Lower leg skin (tissue), 3 donors: Measurements from ENCODE around the gene PPP1R8.

Experiments
- CTCF ChIP-seq, 3 donors: fragments of 450-650 bp; IDR thresholded peaks; one replicate each; pipeline ENCODE4 v1.5.1; 2016; ENCODE audit warnings: antibody characterized with exemption in 3 of 3, mild to moderate bottlenecking in 3 of 3, moderate library complexity in 2 of 3
- POLR2A ChIP-seq, 2 donors: fragments of 450-650 bp; IDR thresholded peaks; one replicate each; pipeline ENCODE4 v1.6.1; 2016 to 2017; ENCODE audit warnings: antibody characterized with exemption in 2 of 2, mild to moderate bottlenecking in 1 of 2, moderate library complexity in 1 of 2

- TF ChIP-seq CTCF (IDR thresholded peaks at IDR 0.05) (no peak), POLR2A (IDR thresholded peaks at IDR 0.05) (no peak)
Observed at GRCh38 chr1:27885621-27886352, 55.2 kb downstream of the PPP1R8 start.
